ENCODE measurements around the gene CHP2.

DNA sequence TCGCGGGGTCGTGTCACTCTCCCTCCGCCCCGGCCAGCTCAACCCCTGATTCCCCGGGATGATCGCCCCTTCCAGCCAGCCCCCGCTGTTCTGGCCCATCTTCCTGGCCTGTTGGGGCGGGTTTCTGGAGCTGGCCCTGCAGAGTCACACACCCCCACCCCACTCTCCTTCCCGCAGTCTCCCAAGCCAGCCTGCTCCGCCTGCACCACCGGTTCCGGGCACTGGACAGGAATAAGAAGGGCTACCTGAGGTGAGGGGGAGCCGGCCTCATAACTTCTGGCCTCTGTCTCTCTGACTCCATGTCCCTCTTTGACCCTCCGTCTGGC is 621 bp downstream of the CHP2 start:
- TF ChIP-seq, protein P1, sequence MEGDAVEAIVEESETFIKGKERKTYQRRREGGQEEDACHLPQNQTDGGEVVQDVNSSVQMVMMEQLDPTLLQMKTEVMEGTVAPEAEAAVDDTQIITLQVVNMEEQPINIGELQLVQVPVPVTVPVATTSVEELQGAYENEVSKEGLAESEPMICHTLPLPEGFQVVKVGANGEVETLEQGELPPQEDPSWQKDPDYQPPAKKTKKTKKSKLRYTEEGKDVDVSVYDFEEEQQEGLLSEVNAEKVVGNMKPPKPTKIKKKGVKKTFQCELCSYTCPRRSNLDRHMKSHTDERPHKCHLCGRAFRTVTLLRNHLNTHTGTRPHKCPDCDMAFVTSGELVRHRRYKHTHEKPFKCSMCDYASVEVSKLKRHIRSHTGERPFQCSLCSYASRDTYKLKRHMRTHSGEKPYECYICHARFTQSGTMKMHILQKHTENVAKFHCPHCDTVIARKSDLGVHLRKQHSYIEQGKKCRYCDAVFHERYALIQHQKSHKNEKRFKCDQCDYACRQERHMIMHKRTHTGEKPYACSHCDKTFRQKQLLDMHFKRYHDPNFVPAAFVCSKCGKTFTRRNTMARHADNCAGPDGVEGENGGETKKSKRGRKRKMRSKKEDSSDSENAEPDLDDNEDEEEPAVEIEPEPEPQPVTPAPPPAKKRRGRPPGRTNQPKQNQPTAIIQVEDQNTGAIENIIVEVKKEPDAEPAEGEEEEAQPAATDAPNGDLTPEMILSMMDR (IDR thresholded peaks at IDR 0.05) = no peak
- no peak for TF ChIP-seq POLR2A (IDR thresholded peaks at IDR 0.05)

Data from testis (tissue), 2 donors.